GM18873 (cell line): Measurements from ENCODE around the gene FBXL4.
A peak's percentile ranks its signal among the peaks of the same experiment; 100 is the strongest.

ENCODE experiments used
- ATAC-seq: cut with Tn5 transposase; IDR thresholded peaks from one replicate; pipeline ENCODE4 v1.9.1; 2021; ENCODE audit warnings: mild to moderate bottlenecking, moderate library complexity, moderate number of reproducible peaks; ENCODE audit not compliant: unreplicated experiment, low FRiP score

FBXL4 gene

DNA sequence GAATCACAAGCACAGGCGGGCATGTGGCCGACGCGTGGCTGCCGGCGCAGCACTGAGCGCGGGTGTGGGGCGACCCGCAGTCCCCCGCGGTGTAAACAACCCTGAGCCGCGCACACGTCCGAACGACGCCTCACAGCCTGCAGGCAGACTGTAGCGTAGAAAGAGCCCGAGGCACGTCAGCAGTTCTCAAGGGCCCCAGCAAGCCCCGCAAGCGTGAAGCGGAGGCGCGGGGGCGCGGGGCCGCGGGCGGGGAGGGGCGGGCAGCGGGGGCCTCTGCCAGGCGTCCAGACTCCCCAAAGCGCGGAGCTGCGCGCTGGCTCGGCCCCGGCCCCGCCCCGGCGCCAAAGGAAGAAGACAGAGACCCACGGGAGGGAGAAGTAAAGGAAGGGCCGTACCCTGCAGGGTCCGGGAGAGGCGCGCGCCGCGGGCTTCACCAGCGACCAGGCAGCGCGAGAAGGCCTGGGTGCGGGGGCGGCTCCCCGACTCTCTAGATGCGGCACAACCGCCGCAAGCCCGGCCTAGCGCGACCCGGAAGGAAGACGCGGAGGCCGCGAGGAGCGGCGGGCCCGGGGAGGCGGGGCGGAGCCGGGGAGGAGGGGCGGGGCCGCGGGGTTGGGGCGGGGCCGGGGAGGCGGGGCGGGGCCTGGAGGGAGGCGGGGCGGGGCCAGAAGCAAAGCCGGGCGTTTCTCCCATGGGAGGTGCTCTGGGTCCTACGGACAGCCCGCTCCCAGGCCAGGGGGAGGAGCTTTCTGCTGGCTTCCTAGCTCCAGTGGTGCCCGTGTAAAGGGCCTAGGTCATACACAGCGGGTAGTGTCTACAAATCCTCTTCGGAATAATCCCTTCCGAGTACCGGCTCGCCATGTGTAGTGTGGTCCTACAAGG is at the start of gene FBXL4:
Gene FBXL4, minus strand, starts transcription at position 536 of the 882 bp plus-strand sequence. CDS start 20,958 bp downstream, outside the sequence.
- peak; percentile 64 for ATAC-seq

- ATAC-seq: no peak
Observed at GRCh38 chr6:98995116-98995515, 47.4 kb upstream of the FBXL4 start.

- no peak for ATAC-seq
Observed at GRCh38 chr6:98992535-98992934, 44.8 kb upstream of the FBXL4 start.

DNA sequence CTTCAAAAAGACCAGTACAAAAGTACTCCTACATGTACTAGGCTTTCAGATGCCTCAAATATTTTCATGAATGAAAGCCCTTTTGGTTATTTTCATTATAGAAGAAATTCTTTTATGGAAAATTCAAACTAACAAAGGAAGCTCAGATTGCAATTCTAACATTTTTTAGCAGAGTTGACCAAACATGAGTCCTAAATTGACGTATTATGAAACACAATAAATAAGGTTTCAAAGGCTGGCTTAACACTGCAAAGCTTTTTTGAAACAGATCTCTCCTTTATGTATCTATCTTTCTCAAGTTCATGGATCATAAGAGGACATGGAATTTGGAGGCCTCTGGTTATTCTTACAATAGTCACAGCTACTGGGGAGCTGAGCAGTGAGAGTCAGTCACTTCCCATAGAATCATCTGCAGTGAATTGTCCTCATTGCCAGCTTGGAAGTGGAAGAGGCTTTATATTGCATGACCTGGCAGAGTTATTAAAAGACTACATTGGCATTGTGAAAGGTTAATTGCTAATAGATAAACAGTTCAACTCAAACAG is 38.4 kb upstream of the FBXL4 start:
- ATAC-seq: no peak

- ATAC-seq: no peak
Observed at GRCh38 chr6:98985391-98985790, 37.6 kb upstream of the FBXL4 start.

DNA sequence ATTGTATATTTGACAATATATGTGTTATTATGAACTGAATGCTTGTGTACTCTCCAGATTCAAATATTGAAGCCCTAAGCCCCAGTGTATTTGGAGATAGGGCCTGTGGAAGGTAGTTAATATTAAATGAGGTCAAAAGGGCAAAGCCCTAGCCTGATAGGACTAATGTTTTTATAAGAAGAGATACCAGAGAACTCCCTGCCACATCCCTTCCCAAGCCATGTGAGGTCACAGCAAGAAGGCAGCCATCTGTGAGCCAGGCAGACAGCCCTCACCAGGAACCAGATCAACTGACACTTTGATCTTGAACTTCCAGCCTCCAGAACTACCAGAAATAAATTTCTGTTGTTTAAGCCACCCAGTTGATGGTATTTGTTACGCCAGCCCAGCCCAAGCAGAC is 36.4 kb upstream of the FBXL4 start:
- ATAC-seq: no peak

DNA sequence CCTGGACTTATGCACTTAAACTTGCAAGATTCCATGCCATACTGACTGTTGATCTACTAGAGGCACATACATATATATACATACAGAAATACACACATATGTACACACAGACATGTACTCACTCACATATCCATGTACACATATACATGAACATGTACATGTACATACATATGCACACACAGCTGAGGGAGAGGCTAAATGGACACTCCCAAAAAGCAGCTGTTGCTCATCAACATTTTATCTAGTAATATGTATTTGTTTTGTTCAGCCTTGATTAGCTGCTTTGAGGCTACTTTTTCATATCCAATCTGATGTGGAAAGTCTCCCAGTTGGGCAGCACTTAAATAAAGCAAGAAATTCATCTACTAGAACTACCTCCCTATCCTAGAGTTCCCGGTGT is 33.7 kb upstream of the FBXL4 start:
- ATAC-seq: no peak

DNA sequence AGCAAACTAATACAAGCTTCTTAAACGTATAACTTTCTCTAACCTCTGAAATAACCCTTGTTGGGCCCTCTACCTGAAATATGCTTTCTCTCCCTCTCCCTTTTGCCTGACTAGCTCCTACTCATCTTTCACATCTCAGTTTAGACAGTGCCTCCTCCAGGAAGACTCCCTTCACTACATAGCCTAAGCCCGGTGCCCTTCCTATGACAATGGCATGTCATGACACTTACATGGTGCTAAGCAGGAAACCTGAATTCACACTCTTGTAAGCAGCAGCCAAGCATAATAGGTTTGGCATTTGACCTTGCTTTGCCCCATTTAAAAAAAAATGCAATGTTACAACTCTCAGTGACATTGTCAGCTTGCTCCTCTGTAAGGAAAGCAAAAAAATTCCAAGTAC is 33.1 kb upstream of the FBXL4 start:
- no peak for ATAC-seq

GRCh38 chr6:98977671-98978292 is 30.0 kb upstream of the FBXL4 start:
- ATAC-seq: no peak

DNA sequence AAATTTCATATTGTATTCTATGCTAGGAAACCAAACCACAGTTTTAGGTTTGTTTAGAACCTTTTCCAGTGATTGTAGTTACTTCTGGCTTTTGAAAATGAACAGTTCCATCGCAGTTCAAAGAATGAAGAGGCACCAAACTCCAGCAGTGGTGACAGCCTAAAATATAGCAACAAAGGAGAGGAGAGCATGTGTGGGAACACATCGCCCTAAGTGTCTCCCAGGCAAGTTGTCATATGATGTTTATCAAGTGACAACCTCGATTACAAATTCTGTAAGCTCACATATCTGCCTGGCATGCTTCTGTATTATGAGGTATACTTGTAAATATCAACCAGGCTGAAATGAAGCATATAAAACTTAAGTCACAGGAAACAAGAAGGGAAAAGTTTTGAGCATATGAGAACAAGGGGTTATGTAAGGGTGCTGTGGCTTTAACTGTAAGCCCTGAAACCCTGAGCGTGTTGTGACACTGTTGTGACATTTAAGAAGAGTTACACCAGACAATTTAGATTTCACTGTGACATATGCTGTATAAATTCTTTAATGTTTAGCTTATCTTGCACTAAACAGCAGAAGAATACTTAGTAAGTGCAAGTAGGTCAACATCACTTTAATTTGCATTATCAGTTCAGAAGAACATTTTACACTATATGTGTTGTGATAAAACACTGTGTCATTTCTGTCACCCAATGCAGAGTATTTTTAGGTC is 29.1 kb upstream of the FBXL4 start:
- no peak for ATAC-seq

DNA sequence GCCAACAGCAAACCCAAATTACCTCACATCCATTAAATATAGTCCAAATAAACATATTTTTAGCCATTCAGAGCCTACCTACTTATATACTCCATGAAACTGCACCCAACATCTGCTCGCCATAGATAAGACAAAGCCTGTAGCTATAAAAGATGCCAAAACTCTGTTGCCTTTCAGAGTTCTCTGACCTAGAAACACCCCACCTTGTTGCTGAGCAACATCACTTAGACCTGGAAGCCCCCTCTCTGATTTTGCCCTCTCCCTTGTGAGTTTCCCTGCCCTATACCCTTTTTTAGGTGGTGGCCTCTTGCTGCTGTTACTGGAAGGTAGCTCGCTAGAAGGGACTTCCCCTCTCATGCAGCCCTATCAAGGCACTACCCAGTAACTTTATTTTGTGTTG is 27.7 kb upstream of the FBXL4 start:
- ATAC-seq: no peak

DNA sequence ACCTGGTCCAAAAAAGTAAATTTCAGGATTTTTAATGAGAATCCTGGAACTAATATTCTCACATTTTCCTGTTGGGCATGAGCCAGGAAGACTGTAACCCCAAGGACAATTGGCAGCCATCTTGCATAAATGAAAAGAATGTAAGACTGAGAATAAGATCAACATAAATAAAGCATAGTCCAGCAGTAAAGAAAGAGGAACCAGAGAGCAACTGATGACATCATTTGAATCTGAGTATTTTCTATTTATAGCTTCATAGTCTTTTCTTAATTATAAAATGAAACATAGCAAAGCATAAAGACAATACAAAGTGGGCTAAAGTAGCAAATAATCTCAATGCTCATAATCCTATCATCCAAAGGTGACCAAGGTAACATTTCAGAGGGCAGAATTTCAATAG is 26.6 kb upstream of the FBXL4 start:
- ATAC-seq: no peak

GRCh38 chr6:98973571-98973970 is 25.8 kb upstream of the FBXL4 start:
- no peak for ATAC-seq

GRCh38 chr6:98971303-98971702 is 23.6 kb upstream of the FBXL4 start:
- no peak for ATAC-seq

GRCh38 chr6:98970469-98970868 is 22.7 kb upstream of the FBXL4 start:
- no peak for ATAC-seq

- no peak for ATAC-seq
Observed at GRCh38 chr6:98967616-98968015, 19.9 kb upstream of the FBXL4 start.

DNA sequence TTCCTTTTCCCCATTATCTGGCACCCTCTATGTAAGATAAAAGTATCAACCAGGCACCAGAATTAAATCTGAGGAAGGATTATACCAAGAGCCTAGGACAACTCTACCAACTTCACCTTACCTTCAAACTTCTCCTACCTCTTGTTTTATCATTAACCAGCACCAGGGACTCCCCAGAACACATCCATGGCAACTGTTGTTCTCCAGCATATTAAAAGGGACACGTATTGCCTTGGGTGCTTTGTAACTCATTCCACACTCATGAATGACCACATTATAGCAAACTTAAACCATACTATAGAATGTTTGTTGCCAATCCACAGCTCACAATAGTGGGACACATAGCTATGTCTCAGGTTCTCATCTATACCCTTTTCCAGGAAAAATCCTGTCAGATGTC is 11.9 kb upstream of the FBXL4 start:
- no peak for ATAC-seq

DNA sequence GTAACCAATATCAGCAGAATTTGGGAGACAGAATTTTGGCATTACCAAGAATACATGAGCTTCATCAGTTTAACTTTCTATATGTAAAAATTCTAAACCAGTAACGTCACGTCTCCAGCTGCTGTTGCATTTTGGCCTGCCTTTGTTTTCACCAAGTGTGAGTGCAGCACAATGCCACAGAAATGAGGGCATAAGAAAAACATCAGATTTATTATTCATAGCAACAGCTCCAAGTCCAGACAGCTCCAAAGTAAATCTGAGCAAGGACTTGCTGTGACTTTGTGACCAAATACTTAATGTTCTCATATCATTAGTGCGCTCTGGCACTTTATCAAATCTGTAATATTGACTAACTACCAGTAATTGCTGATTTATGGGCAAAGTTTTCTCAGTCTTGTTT is 11.0 kb upstream of the FBXL4 start:
- no peak for ATAC-seq

DNA sequence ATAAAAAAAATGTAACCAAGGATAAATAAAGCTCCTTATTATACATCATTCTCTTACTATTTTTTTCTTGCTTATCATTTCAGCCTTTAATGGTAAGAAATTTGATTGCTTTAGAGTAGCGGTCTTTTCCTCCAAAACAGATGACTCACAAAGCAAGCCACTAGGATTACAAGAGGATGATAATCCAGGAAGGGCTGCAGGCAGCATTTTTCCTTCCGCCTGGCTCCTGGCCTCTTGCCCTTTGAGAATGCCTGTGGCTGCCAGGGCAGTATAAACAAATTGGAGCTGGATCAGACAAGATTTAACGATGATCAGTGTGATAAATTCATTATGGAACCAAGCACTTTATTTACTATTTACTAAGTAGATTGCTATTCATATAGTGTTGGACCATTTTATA is 9.7 kb upstream of the FBXL4 start:
- no peak for ATAC-seq

DNA sequence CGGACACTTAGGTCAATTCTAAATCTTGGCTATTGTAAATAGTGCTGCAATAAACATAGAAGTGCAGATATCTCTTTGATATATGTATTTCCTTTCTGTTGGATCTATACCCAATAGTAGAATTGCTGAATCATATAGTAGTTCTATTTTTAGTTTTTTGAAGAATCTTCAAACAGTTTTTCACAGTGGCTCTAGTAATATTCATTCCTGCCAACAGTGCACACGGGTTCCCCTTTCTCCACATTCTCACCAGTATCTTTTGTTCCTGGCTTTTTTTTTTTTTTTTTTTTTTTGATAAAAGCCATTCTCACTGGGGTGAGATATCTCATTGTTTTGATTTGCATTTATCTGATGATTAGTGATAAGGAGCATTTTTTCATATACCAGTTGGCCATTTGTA is 1.8 kb upstream of the FBXL4 start:
- no peak for ATAC-seq

DNA sequence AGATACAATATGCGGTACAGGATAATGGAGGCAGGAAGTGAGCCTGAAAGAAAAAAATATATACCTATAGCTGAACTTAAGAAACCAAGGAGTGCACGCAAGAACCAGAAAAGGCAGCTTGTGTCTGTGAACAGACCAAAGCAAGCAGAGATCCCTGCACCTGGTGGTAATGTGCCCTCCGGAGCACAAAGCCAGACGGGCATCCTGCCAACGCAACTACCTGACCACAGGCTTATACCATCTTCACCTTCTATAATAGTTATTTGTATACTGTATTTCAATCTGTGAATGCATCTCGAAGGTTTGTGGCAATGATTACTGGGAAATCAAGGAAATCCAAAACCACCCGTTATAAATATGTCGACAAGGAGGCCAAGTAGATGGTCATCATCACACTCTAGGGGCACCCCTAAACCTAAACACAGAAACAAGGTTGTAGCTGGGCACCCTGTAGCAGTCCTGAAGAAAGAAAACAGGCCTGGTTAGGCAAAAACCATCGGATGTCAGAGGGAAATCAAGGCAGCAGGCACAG is 801 bp downstream of the FBXL4 start:
- peak; percentile 23 for ATAC-seq
